Activated CD4-positive, CD25-positive, alpha-beta regulatory T cell treated with anti-CD3 and anti-CD28 coated beads, Interleukin-2, amount 50 U/mL, for 24 hours (primary cell): ENCODE measurements around the gene EMX2.

Experiments used
- ATAC-seq, 2 donors: fragments of 150-1000 bp; cut with Tn5 transposase; one replicate each; pipeline ENCODE4 v1.10.0; 2021; ENCODE audit warnings: mild to moderate bottlenecking in 1 of 2, moderate library complexity in 1 of 2

Gene EMX2

DNA sequence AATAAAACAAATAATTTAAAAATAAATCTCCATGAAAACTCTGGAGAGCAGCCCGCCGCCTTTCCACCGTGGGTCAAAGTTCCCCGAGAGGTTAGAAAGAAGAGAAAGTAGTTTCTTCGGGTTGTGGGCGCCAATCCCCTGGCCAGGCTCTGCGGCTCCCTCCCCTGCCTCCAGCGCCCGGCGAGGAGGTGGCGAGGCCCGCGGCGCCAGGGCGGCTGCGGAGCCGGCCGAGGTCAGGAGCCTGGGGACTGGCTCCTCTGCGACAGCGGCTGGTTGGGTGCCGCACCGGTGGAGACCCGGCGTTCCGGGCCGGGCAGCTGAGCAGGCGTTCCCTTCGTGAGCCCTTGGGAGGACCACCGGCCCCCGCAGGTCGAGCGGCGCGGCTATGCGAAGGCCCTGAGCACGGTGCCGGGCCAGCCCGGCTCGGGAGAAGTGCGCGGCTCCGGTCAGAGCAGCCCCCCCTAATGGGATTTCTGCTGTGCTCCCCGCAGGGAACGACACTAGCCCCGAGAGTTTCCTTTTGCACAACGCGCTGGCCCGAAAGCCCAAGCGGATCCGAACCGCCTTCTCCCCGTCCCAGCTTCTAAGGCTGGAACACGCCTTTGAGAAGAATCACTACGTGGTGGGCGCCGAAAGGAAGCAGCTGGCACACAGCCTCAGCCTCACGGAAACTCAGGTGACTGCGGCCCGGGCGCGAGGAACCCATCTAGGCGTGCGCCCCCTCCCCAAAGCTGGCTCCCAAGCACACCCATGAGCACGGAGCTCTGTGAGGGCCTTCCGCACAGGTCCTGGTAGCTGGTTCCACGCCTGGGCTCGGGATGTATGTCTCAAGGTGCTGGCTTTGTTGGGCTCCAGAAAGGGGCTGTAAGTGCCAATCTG lies 2.8 kb downstream of the EMX2 start:
- ATAC-seq: no peak

DNA sequence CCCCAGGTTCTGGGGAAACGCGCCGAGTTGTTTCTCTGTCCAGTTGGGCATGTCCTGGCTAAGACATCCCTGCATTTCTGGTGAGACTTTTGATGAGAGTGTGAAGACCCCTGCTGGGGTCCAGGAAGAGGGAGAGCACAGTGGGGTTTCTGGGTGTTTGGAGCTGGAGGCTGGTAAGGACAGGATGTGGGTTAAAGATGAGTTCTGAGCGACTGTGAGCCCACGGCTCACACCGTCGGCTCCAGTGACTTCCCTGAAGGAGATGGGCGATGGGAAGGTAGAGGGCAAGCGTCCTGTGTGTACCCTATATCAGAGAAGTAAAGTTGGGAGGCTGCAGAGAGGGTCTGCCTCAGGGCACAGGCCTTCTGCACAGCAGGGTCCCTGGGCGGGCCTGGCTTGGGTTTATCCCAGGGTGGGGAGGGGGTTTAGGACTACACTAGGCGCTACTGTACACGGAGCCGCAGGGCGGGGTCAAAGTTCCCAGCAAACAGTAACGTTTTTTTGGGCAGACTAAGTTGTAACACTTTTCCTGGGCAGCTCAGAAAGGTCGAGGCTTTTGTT lies 3.6 kb downstream of the EMX2 start:
- no peak for ATAC-seq

DNA sequence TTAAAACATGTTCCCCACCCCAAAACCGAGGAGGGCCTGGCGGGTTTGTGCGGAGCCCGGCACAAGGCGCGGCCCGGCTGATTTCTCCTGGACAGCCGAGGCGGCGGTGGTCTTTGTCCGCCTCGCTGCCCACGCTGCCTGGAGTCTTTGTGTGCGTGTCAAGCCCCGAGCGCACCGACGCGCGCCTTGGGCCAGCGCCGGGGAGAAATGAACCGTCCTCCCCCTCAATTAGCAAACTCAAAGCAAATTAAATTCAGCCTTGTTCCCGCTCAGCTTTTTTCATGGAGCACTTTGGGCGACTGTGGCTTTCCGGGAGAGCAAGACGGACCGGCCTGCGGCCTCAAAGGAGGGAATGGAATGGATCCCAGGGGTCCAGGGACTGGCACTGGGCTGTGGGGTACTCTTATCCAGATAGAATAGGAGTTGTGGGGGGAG lies 4.1 kb downstream of the EMX2 start:
- ATAC-seq: no peak

DNA sequence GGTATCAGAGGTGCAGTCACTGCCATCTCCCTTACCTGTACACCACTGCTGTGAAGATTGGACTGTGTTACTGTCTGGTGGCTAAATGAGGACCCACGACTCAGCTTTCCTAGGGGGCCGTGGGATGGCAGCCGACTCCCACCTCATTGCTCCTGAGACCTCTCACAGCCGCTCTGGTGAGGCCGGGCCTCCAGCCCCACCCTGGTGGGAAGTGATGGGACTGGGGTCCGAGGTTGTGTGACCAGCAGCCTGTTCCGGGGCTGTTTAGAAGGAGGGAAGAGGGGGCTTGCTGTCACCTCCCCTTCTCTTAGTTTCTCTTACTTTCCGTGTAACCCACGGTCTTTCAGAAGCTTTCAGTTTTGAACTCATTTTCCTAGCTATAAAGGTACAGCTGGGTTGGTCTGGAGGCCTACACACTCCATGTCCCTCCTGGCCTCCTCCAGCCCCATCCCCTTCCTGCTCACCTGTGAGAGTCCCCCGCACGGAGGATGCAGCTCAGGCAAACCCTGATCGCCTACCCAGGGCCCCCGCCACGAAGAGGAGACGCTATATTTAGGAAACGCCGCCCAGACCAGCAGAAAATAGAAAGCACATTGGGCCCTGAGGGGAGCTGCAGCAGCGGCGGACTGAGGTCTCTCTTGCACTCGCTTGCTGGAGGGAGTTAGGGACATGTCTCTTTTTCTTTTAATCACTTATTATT lies 4.6 kb downstream of the EMX2 start:
- no peak for ATAC-seq

DNA sequence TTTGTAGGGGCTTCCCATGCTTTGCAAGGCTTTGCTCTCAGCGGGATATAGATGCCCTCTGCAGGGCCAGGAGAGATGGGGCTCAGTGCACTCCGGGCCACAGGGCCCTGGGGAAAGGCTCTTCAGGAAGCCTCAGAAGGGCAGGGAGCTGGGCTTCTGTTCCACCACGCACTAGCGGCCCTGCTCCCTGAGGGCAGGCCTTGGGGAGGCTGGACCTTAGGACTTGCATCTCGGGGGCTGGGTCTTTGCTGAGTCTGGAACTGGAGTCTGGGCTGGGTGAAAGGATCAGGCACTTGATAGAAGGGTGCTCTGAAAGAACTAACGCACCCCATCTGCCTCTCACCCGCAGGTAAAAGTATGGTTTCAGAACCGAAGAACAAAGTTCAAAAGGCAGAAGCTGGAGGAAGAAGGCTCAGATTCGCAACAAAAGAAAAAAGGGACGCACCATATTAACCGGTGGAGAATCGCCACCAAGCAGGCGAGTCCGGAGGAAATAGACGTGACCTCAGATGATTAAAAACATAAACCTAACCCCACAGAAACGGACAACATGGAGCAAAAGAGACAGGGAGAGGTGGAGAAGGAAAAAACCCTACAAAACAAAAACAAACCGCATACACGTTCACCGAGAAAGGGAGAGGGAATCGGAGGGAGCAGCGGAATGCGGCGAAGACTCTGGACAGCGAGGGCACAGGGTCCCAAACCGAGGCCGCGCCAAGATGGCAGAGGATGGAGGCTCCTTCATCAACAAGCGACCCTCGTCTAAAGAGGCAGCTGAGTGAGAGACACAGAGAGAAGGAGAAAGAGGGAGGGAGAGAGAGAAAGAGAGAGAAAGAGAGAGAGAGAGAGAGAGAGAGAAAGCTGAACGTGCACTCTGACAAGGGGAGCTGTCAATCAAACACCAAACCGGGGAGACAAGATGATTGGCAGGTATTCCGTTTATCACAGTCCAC lies 5.4 kb downstream of the EMX2 start:
- no peak for ATAC-seq

DNA sequence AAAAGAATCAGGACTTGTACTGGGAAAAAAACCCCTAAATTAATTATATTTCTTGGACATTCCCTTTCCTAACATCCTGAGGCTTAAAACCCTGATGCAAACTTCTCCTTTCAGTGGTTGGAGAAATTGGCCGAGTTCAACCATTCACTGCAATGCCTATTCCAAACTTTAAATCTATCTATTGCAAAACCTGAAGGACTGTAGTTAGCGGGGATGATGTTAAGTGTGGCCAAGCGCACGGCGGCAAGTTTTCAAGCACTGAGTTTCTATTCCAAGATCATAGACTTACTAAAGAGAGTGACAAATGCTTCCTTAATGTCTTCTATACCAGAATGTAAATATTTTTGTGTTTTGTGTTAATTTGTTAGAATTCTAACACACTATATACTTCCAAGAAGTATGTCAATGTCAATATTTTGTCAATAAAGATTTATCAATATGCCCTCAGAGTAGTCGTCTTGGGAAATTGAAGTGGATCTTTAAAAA lies 6.6 kb downstream of the EMX2 start:
- ATAC-seq: no peak

DNA sequence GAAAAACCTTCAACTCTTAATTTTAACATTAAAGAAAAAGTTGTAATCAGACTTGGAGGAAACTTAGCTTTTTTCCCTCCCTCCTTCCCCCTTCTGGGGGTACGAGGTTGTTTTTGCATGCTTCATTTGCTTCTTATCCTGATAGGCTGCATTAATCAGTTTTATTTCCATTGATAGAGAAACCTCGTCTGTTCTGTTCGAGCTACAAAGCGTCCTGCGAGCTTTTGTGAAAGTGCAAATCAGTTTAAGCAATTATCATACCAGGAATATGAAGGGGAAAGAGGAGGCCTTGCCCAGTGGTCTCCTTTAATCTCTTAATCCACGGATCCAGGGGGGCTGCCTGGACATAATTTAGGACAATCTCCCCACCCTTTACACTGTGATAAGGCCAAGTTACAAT lies 7.5 kb downstream of the EMX2 start:
- no peak for ATAC-seq

- no peak for ATAC-seq
Observed at GRCh38 chr10:117550599-117551329, 8.2 kb downstream of the EMX2 start.

DNA sequence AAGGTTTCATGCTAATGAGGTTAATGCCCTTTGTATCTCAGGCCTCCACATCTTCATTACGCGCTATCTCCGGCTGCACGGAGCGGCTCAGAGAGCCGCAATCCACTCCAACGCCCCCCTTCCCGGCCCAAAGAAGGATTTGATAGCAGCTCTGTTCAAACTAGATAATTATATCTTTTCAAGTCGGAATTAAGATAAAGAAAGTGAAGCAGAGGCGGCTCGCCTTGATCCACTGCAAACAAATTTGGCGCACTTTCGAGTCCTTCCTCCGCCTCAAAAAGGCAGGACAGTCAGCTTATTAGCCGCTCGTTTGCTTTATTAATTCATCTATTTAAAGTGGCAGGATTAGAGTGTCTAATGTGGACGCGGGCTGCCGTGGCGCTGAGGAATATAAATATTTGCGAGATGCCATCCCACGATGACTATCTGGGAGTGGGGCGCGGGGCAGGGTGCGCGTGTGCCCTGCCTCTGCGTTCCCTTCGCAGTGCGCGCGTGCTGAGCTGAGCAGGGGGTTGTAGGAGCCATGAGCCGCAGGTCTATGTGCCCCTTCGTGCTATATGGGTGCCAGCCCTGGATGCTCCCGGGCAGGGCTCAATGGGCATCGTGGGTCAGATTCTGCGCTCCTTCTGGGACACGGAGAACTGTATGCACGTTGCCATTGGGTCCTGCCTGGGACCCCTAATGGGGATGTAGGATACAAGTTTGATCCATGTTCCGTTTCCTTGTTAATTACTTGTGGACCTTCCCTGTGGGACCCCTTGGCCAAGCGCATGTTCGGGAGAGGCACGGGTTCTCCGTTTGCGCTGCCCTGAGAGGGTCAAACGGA lies 9.0 kb downstream of the EMX2 start:
- ATAC-seq: no peak

- no peak for ATAC-seq
Observed at GRCh38 chr10:117552156-117552631, 9.6 kb downstream of the EMX2 start.

DNA sequence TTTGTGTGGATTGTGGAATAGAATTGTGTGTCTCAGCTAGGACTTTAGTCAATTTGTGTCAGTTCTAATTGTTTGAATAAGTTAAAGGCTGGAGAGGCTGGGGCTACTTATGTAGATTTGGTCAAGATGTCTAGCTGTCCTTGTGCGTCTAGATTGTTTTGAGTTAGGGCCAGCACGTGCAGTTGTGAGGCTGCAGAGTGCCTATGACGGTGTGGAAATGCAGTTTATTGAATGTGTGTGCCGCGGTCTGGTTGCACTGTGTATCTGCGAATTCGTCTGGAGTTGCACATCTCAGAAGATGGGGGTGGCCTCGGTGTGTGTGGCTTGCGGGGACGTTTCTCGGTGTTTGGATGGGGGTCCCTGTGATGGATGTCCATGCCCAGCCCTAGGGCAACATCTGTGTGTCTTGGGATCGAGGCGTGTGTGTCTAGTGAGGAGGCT lies 10.2 kb downstream of the EMX2 start:
- no peak for ATAC-seq

DNA sequence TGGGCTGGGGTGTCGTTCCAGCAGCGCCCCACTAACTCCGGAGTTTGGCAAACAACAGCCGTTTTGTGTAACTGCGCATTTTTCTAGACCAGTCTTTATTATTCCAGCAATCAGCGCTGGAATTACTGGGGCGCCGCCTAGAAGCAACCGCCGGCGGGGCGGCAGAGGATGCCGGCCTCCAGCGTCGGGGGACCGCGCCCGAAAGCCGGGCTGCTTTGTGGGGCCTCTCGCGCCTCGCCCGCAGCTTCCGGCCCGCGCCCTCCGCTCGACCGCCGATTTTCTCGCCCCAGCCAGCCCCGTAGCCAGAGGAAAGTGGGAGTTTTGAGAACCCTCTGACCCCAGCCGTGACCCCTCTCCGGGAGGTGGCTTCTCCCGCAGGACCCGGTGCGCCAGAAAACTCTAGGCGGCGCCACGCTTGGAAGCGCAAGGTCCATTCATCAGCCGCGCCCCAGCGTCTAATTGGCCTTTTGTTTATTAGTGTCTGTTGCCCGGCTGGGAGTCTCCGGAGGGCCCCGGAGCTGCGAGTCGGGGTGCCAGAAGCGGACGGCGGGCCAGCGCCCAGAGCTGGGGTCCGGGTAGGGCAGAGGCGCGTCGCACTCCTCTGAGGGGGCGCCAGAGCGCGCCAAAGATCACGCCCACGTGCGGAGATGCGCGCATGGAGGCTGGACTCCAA lies 10.7 kb downstream of the EMX2 start:
- ATAC-seq: no peak

GRCh38 chr10:117553815-117554172 lies 11.2 kb downstream of the EMX2 start:
- ATAC-seq: no peak

GRCh38 chr10:117554241-117554814 lies 11.8 kb downstream of the EMX2 start:
- ATAC-seq: no peak

GRCh38 chr10:117555017-117555416 lies 12.5 kb downstream of the EMX2 start:
- no peak for ATAC-seq

GRCh38 chr10:117555863-117556262 lies 13.3 kb downstream of the EMX2 start:
- no peak for ATAC-seq

GRCh38 chr10:117556356-117556755 lies 13.8 kb downstream of the EMX2 start:
- no peak for ATAC-seq

GRCh38 chr10:117559712-117560111 lies 17.2 kb downstream of the EMX2 start:
- no peak for ATAC-seq

DNA sequence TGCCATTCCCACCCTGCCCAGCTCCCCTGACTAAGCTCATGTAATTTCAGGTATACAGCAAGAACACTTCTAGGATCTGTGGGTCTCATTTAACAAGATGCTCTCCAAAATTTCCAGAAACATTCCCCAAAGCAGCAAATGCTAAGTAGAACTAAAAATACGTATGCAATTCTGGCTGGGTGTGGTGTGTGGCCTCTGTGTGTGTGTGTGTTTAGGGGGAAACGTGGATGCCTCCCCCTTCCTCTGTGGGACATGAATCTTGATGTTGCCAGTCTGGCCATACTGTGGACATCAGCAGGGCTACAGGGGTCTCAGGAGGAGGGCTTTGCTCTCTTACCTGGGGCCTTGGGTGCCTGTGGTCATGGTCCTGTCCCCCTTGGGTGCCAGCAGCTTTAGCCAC lies 18.4 kb downstream of the EMX2 start:
- ATAC-seq: no peak

- no peak for ATAC-seq
Observed at GRCh38 chr10:117562220-117562619, 19.7 kb downstream of the EMX2 start.
